ENCODE measurements around the gene PKHD1.

- TF ChIP-seq EZH2phosphoT487 (IDR thresholded peaks at IDR 0.05; ENCODE audit: low read depth, severe bottlenecking, unreplicated experiment) (no peak), EZH2 (IDR thresholded peaks at IDR 0.05; ENCODE audit: borderline replicate concordance) (no peak)
- TF ChIP-seq, protein P1, sequence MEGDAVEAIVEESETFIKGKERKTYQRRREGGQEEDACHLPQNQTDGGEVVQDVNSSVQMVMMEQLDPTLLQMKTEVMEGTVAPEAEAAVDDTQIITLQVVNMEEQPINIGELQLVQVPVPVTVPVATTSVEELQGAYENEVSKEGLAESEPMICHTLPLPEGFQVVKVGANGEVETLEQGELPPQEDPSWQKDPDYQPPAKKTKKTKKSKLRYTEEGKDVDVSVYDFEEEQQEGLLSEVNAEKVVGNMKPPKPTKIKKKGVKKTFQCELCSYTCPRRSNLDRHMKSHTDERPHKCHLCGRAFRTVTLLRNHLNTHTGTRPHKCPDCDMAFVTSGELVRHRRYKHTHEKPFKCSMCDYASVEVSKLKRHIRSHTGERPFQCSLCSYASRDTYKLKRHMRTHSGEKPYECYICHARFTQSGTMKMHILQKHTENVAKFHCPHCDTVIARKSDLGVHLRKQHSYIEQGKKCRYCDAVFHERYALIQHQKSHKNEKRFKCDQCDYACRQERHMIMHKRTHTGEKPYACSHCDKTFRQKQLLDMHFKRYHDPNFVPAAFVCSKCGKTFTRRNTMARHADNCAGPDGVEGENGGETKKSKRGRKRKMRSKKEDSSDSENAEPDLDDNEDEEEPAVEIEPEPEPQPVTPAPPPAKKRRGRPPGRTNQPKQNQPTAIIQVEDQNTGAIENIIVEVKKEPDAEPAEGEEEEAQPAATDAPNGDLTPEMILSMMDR (IDR thresholded peaks at IDR 0.05; ENCODE audit: poor library complexity), result no peak
Observed at GRCh38 chr6:52045033-52045432, 42.4 kb downstream of the PKHD1 start.

Measured in hepatocyte (in vitro differentiated cells).